ENCODE results near the gene AFF2.
A peak's percentile ranks its signal among the peaks of the same experiment; 100 is the strongest.
"Not testable (repeated sequence)": the region's sequence is repeated elsewhere in the genome, so short reads cannot be mapped to it uniquely, and the experiment has no call there.

AFF2 gene

DNA sequence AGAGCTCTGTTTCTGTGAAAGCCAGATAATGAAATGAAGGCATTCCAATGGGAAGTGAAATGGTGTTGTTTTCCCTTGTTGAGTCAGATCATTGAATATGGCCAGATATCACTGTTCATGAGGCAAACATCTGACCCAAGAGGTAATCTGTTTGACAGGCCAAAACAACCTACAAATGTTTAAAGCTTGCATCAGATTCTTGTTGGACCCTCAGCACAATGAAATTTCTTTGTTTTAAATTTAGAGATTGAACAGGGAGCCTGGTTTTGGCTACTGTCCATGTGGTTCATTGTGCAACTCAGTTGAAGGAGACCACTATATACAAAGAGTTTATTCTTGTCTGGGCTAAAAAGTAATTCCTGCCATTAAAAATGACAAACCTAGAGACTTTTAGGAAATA, 159.1 kb downstream of the AFF2 start:
- Mint-ChIP-seq H3K36me3 (no peaks in the 10 kb centered on the region), H3K4me1 (peaks cover 3% of the 10 kb centered on the region), H3K9me3 (no peaks in the 10 kb centered on the region), H3K27ac (no peak overlapping the region), H3K4me3 (no peak overlapping the region), H3K27me3 (no peaks in the 10 kb centered on the region)
- DNase-seq (ENCODE audit: low spot score in 2 of 2) (no peak), ATAC-seq (ENCODE audit: low read depth) (no peak)

DNA sequence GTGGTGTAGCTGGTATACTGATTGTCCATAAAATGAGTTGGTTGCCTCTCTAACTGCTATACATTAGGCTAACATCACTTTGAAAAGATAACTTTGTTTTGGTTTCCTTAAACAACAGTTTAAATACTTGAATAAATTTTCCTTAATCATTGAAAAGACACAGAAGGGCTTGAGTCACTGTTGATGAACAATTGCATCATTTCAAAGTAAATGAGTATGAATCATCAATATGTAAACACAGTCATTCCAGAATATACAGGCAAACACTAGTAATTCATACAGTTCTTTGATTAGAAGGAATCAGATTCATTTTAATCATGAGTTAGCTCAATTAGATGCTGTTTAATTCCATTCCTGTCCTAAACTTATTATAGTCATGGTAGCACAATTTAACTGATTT, 160.6 kb downstream of the AFF2 start:
- ATAC-seq (ENCODE audit: low read depth), result no peak
- H3K4me1 Mint-ChIP-seq, result peaks cover 3% of the 10 kb centered on the region
- H3K27ac Mint-ChIP-seq, result no peak overlapping the region
- DNase-seq (ENCODE audit: low spot score in 2 of 2), result no peak
- H3K4me3 Mint-ChIP-seq, result no peak overlapping the region
- no peaks in the 10 kb centered on the region for H3K36me3 Mint-ChIP-seq
- no peaks in the 10 kb centered on the region for H3K27me3 Mint-ChIP-seq
- H3K9me3 Mint-ChIP-seq, result peaks cover 1% of the 10 kb centered on the region

DNA sequence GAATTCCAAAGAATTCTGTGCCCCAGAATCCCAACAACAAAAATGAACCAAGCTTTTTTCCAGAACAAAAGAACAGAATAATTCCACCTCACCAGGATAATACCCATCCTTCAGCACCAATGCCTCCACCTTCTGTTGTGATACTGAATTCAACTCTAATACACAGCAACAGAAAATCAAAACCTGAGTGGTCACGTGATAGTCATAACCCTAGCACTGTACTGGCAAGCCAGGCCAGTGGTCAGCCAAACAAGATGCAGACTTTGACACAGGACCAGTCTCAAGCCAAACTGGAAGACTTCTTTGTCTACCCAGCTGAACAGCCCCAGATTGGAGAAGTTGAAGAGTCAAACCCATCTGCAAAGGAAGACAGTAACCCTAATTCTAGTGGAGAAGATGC, 161.6 kb downstream of the AFF2 start:
- no peaks in the 10 kb centered on the region for H3K27me3 Mint-ChIP-seq
- ATAC-seq (ENCODE audit: low read depth) (no peak), DNase-seq (ENCODE audit: low spot score in 2 of 2) (no peak)
- H3K4me3 Mint-ChIP-seq, result no peak overlapping the region
- H3K36me3 Mint-ChIP-seq, result no peaks in the 10 kb centered on the region
- peaks cover 3% of the 10 kb centered on the region for H3K4me1 Mint-ChIP-seq
- H3K27ac Mint-ChIP-seq, result no peak overlapping the region
- peaks cover 1% of the 10 kb centered on the region for H3K9me3 Mint-ChIP-seq

DNA sequence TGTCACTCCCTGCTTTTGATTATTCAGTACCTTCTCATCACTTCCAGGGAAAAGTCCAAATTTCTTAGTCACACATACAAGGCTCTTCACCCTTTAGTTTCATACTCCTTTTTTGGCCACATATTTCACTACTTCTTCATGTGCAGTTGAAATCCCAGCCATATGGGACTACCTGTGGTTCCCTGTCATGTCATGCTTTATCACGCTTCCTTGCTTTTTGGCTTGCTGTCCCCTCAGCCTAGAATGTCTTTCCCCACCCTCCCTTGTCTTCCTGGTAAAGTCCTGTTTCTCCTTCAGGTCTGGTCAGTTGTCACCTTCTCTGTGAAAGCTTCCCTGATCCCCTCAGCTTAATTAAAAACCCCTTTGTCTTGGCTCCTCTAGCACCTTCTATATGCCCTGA, 163.8 kb downstream of the AFF2 start:
- peaks cover 2% of the 10 kb centered on the region for H3K36me3 Mint-ChIP-seq
- no peak for DNase-seq (ENCODE audit: low spot score in 2 of 2)
- no peak overlapping the region for H3K27ac Mint-ChIP-seq
- no peak for ATAC-seq (ENCODE audit: low read depth)
- peaks cover 4% of the 10 kb centered on the region for H3K9me3 Mint-ChIP-seq
- no peaks in the 10 kb centered on the region for H3K27me3 Mint-ChIP-seq
- H3K4me1 Mint-ChIP-seq, result no peaks in the 10 kb centered on the region
- no peak overlapping the region for H3K4me3 Mint-ChIP-seq

DNA sequence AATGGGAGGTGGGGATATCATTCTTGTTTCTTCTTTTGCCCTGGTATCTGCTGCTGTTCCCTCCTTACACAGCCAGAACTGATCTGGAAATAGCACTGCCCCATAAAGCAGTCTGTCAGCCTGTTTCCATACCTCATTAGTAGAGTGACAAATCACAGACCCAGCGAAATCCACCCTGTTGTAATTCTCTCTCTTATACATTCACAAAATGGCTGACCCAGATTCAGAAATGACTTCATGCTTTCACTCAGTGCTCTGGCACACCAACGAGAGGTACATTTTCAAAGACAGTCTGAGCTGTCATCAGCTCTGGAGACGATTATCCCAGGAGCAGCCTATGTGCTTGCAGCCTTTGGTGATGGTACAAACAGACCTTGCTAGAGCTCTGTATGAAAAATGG, 164.6 kb downstream of the AFF2 start:
- Mint-ChIP-seq H3K4me3 (no peak overlapping the region), H3K9me3 (peaks cover 6% of the 10 kb centered on the region), H3K4me1 (no peaks in the 10 kb centered on the region), H3K27me3 (no peaks in the 10 kb centered on the region), H3K36me3 (peaks cover 4% of the 10 kb centered on the region), H3K27ac (no peak overlapping the region)
- DNase-seq (ENCODE audit: low spot score in 2 of 2) (no peak), ATAC-seq (ENCODE audit: low read depth) (no peak)

DNA sequence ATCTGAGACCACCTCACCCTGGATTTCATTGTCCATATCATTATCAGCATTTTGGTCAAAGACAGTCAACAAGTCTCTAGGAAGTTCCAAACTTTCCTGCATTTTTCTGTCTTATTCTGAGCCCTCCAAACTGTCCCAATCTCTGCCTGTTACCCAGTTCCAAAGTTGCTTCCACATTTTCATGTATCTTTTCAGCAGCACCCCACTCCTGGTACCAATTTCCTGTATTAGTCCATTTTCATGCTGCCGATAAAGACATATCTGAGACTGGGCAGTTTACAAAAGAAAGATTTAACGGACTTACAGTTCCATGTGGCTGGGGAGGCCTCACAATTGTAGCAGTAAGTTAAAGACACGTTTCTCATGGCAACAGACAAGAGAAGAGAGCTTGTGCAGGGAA, 168.8 kb downstream of the AFF2 start:
- ATAC-seq (ENCODE audit: low read depth); H3K27me3 Mint-ChIP-seq: not testable (repeated sequence)

DNA sequence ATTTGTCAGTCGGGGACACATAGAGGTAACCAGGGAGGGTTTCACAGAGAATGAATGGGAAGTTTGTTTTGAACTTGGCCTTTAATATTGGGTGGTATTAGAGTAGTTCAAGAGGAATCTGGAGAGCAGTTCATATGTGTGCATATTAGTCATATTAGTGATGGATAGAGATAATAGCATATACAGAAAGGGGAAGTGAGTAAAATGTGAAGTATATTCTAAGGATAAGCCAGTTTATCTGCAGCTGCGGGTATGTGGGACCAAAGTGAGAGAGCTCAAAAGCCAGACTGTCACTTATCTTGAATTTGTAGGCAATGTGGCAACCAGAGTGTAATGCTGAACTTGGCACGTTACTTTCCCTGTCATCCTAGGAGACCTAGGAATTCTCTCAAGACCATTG, 169.9 kb downstream of the AFF2 start:
- Mint-ChIP-seq H3K4me3 (no peak overlapping the region), H3K36me3 (peaks cover 4% of the 10 kb centered on the region), H3K27ac (no peak overlapping the region), H3K4me1 (no peaks in the 10 kb centered on the region), H3K27me3 (no peaks in the 10 kb centered on the region), H3K9me3 (peaks cover 6% of the 10 kb centered on the region)
- peak; percentile 47 for ATAC-seq (ENCODE audit: low read depth)
- no peak for DNase-seq (ENCODE audit: low spot score in 2 of 2)

More for the DNA sequence above, 168.8 kb downstream of the AFF2 start:
- H3K4me1 Mint-ChIP-seq; H3K36me3 Mint-ChIP-seq; DNase-seq (ENCODE audit: low spot score in 2 of 2); H3K27ac Mint-ChIP-seq; H3K9me3 Mint-ChIP-seq; H3K4me3 Mint-ChIP-seq: not testable (repeated sequence)

DNA sequence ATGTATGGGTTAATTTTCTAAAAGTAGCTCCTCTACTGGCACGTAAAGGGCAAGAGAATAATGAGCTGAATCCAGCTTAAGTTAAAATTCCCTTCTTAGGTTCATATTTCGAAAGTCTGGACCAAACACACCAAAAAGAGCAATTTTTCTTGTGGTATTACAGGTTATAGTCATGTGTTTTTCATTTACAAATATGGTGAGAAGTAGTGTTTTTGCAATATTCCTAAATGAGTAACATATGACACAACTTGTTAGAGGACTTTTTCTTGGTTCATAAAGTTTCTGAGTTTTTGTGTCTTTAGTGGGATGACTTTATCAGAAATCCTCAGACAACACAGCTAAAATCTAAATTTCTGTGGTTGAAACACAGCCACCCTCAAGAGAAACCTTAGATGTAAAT, 172.1 kb downstream of the AFF2 start:
- ATAC-seq (ENCODE audit: low read depth) (no peak), DNase-seq (ENCODE audit: low spot score in 2 of 2) (no peak)
- Mint-ChIP-seq H3K4me3 (no peak overlapping the region), H3K9me3 (peaks cover 3% of the 10 kb centered on the region), H3K27me3 (no peaks in the 10 kb centered on the region), H3K4me1 (no peaks in the 10 kb centered on the region), H3K36me3 (peaks cover 1% of the 10 kb centered on the region), H3K27ac (no peak overlapping the region)

DNA sequence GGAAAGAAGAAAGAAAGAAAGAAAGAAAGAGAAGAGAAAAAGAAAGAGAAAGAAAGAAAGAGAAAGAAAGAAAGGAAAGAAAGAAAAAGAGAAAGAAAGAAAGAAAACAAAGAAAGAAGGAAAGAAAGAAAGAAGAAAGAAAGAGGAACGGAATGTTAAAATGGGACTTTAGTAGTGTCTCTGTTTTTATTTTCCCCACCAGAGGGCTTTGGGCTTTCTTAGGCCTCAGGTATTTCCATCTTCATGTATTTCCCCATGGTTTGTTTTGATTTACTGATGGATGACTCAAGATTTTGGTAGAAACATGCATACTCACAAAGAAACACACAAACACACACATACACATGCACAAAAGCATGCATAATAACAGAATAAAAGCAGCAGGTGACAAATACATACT, 181.2 kb downstream of the AFF2 start:
- no peak for DNase-seq (ENCODE audit: low spot score in 2 of 2)
- H3K27me3 Mint-ChIP-seq, result no peaks in the 10 kb centered on the region
- no peak overlapping the region for H3K27ac Mint-ChIP-seq
- ATAC-seq (ENCODE audit: low read depth), result no peak
- no peak overlapping the region for H3K4me3 Mint-ChIP-seq
- no peaks in the 10 kb centered on the region for H3K9me3 Mint-ChIP-seq
- H3K36me3 Mint-ChIP-seq, result no peaks in the 10 kb centered on the region
- H3K4me1 Mint-ChIP-seq, result peaks cover 3% of the 10 kb centered on the region

DNA sequence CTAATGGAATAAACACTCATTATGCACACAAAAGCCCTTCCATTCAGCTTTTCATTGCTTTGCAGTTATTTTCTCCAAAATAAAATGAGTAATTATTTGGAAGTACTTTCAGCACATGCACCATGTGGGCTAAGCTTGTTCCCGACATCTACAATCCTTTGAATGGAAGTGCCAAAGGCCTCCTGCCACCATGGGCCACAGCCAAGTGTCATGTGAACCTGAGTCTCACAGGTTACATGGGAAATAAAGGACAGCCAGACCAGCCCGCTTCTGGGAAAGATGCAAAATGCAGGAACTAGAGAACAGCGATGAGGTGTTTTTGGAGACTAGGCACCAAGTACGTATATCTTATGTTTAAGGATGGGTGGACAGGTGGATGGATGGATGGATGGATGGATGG, 181.8 kb downstream of the AFF2 start:
- no peaks in the 10 kb centered on the region for H3K9me3 Mint-ChIP-seq
- peaks cover 3% of the 10 kb centered on the region for H3K4me1 Mint-ChIP-seq
- no peak overlapping the region for H3K4me3 Mint-ChIP-seq

DNA sequence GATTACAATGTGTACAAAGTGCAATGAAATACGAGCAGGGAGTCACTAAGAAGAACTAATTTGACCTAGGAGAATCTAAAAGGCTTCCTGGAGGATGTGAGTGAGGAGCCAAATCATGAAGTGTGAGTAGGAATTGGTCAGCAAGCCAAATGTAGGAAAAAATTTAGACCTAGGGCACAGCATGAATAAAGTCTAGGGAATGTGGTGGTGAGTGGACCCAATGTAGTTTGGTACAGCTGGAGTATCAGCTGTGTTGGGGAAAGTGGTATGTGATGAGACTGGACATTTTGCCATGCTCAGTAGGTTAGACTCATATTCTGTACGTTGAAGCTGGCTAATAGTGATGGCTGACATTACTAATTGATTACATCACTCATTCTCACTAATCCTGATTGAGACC, 191.0 kb downstream of the AFF2 start:
- no peak for ATAC-seq (ENCODE audit: low read depth)
- DNase-seq (ENCODE audit: low spot score in 2 of 2), result no peak
- no peak overlapping the region for H3K4me3 Mint-ChIP-seq
- no peak overlapping the region for H3K27ac Mint-ChIP-seq
- H3K4me1 Mint-ChIP-seq, result no peaks in the 10 kb centered on the region
- no peaks in the 10 kb centered on the region for H3K9me3 Mint-ChIP-seq
- H3K36me3 Mint-ChIP-seq, result no peaks in the 10 kb centered on the region
- no peaks in the 10 kb centered on the region for H3K27me3 Mint-ChIP-seq

More for the DNA sequence above, 181.8 kb downstream of the AFF2 start:
- no peak overlapping the region for H3K27ac Mint-ChIP-seq
- H3K27me3 Mint-ChIP-seq, result no peaks in the 10 kb centered on the region
- no peak for ATAC-seq (ENCODE audit: low read depth)
- no peaks in the 10 kb centered on the region for H3K36me3 Mint-ChIP-seq
- DNase-seq (ENCODE audit: low spot score in 2 of 2), result no peak

DNA sequence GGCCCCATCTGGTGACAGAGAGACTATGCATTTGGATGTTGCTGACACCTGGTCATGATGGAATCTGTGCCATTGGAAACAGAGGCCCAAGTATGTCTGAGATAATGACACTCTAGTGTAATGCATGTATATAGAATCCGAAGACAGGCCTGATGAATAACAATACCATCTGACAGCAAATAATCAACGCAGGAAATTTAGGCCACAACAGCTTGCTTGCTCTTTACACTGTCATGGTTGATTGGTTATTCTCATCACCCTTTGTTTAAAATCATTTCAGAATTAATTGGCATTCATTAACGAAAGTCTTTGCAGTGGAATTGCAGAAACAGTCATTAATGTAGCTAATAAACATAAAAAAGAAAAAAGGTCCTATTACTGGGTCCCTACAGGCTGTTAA, 194.8 kb downstream of the AFF2 start:
- Mint-ChIP-seq H3K9me3 (no peaks in the 10 kb centered on the region), H3K4me3 (no peak overlapping the region), H3K36me3 (no peaks in the 10 kb centered on the region), H3K27ac (no peak overlapping the region), H3K4me1 (peaks cover 2% of the 10 kb centered on the region), H3K27me3 (no peaks in the 10 kb centered on the region)
- ATAC-seq (ENCODE audit: low read depth), result no peak
- no peak for DNase-seq (ENCODE audit: low spot score in 2 of 2)

DNA sequence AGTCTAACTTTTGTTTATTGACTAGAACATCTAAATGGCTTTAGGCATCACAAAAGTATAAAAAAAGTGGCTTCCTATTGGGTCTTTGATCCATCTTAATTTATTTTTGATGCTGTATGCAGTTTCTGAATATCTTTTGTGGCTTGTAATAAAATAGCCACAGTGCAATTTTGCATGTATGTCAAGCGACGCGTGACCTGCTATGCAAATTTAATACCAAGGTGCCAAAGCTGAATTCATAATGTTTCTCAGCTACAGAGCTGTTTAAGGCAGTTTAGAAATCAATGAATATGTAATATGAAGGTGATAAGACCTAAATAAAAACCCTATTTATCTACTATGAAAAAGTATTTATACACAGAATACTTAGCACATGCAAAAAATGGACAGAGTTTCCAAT, 197.8 kb downstream of the AFF2 start:
- no peaks in the 10 kb centered on the region for H3K9me3 Mint-ChIP-seq
- ATAC-seq (ENCODE audit: low read depth) (peak; percentile 68), DNase-seq (ENCODE audit: low spot score in 2 of 2) (no peak)
- peaks cover 2% of the 10 kb centered on the region for H3K4me1 Mint-ChIP-seq
- H3K36me3 Mint-ChIP-seq, result no peaks in the 10 kb centered on the region
- no peak overlapping the region for H3K27ac Mint-ChIP-seq
- no peak overlapping the region for H3K4me3 Mint-ChIP-seq
- no peaks in the 10 kb centered on the region for H3K27me3 Mint-ChIP-seq

DNA sequence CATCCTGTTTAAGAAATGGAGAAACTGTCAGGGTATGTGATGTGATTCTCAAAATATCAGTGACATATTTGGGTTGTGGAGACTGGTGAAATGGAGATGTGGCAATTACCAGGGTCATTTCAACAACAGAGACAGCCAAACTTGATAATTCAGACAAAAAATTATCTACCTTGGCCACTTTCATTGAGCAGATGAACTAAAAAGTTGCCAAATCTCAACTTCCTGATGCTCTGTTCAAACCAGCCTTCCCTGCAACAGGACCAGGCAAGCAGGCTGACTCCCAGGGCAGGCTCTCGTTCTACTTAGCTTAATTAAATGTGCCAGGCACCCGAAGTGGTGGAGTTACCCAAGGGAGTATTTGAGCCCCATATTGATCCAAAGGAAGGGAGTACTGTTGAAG, 199.6 kb downstream of the AFF2 start:
- Mint-ChIP-seq H3K27ac (no peak overlapping the region), H3K4me3 (no peak overlapping the region), H3K9me3 (no peaks in the 10 kb centered on the region), H3K27me3 (no peaks in the 10 kb centered on the region), H3K4me1 (peaks cover 2% of the 10 kb centered on the region), H3K36me3 (no peaks in the 10 kb centered on the region)
- ATAC-seq (ENCODE audit: low read depth), result no peak
- DNase-seq (ENCODE audit: low spot score in 2 of 2), result no peak

DNA sequence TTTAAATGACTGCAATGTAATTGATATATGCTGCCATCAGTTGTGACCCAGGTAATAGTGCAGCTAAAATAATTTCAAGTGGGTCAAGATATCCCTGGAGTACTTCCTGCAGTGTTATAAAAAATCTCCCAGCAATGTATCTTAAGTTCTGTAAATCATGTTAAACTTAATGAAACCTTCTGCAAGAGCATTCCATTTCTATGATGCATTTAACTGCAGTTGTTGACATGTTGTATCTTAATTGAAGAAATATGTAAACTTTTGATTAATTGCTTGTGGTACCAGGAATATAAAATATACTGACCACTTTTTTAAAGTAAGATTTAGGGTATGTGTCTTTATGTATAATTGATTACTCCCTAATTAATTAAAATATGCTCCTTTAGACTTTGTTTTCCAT, 213.6 kb downstream of the AFF2 start:
- H3K9me3 Mint-ChIP-seq, result no peaks in the 10 kb centered on the region
- ATAC-seq (ENCODE audit: low read depth) (no peak), DNase-seq (ENCODE audit: low spot score in 2 of 2) (no peak)
- H3K27me3 Mint-ChIP-seq, result peaks cover 1% of the 10 kb centered on the region
- no peak overlapping the region for H3K4me3 Mint-ChIP-seq
- no peak overlapping the region for H3K27ac Mint-ChIP-seq
- no peaks in the 10 kb centered on the region for H3K36me3 Mint-ChIP-seq
- no peaks in the 10 kb centered on the region for H3K4me1 Mint-ChIP-seq

DNA sequence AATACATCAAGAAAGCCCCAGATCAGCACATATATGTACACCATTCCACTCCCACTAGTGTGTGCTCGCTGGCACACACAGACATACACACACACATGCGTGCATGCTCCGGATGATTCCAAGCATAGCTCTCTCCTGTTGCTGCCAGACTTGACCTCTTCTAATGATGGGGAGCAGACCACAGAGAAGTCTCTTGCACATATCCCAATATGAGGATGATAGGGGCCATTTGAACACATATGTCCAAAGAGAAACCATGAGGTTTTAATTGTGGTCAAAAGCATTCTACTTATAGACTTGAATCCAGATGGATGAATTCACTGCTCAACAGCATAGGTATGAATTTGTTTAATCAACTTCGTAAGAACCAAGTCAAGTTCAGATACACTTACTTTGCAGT, 214.9 kb downstream of the AFF2 start:
- Mint-ChIP-seq H3K36me3 (no peaks in the 10 kb centered on the region), H3K9me3 (no peaks in the 10 kb centered on the region), H3K4me3 (no peak overlapping the region), H3K4me1 (no peaks in the 10 kb centered on the region), H3K27me3 (peaks cover 1% of the 10 kb centered on the region), H3K27ac (no peak overlapping the region)
- DNase-seq (ENCODE audit: low spot score in 2 of 2) (no peak), ATAC-seq (ENCODE audit: low read depth) (no peak)

All from memory B cell (primary cell).